SH-SY5Y (cell line): Measurements from ENCODE around the gene GDF9.

Experiments
- GATA2 ChIP-seq: IDR thresholded peaks from 2 replicates; pipeline ENCODE4 v1.6.1; 2011; ENCODE audit warnings: mild to moderate bottlenecking, low read depth, low read length
- GATA3 ChIP-seq: IDR thresholded peaks from 2 replicates; pipeline ENCODE4 v1.6.1; 2011; ENCODE audit warnings: low read depth, mild to moderate bottlenecking, low read length, moderate library complexity

DNA sequence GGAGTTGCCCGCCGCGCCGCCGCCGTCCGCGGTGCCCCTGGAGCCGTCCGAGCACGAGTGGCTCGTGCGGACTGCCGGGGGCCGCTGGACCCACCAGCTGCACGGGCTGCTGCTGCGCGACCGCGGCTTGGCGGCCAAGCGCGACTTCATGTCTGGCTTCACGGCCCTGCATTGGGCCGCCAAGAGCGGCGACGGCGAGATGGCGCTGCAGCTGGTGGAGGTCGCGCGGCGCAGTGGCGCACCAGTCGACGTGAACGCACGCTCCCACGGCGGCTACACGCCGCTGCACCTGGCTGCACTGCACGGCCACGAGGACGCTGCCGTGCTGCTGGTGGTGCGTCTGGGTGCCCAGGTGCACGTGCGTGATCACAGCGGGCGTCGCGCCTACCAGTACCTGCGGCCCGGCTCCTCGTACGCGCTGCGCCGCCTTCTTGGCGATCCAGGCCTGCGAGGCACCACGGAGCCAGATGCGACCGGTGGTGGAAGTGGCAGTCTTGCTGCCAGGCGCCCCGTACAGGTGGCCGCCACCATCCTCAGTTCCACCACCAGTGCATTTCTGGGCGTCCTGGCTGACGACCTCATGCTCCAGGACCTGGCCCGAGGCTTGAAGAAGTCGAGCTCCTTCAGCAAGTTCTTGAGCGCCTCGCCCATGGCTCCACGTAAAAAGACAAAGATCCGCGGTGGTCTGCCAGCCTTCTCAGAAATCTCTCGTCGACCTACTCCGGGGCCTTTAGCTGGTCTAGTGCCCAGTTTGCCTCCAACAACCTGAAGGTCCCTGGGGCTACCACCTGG lies 51.6 kb downstream of the GDF9 start:
- TF ChIP-seq GATA3 = no peak
- no peak for TF ChIP-seq GATA2
